ENCODE results near the gene PRRT1B.

Gene PRRT1B

DNA sequence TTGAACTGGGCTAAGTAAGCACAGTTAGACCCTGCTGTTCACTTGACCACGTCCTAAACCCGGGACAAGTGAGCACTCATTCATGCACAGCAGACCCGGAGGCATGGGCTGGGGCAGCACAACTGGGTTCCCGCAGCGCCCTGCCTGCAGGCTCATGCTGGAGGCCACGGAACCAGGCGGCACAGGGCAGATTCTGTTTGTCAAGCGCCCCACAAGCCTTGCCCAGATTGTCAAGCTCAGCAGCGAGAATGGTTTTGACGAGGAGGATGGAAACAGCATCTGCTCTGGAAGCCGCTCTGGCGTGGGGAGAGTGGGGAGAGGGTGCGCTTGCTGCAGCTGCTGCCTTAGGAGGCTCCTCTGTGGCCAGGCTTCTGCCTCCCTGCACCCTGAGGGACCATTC lies 32.7 kb downstream of the PRRT1B start:
- WGBS (ENCODE audit: extremely low coverage, insufficient coverage, insufficient read length), result no CpG with 5 or more reads among the region's 13 CpGs
- Histone ChIP-seq H4K8ac (ENCODE audit: low read depth, low read length) (no peak overlapping the region), H2BK120ac (ENCODE audit: insufficient read depth, low read length, poor library complexity) (no peak overlapping the region), H2BK12ac (ENCODE audit: low read length) (no peak overlapping the region), H3K79me2 (ENCODE audit: control insufficient read depth, insufficient read depth, low read length, poor library complexity) (no peaks in the 10 kb centered on the region), H3K4me3 (ENCODE audit: low read depth, low read length) (no peak overlapping the region), H3K4ac (ENCODE audit: low read depth, low read length) (no peak overlapping the region), H3K9ac (ENCODE audit: low read length) (no peak overlapping the region), H3K36me3 (ENCODE audit: control insufficient read depth in 1 of 2, insufficient read depth in 2 of 2, low read length in 2 of 2) (peaks cover 70% of the 10 kb centered on the region in 2 experiments), H4K12ac (ENCODE audit: low read depth, low read length) (no peak overlapping the region), H3K27me3 (ENCODE audit: insufficient read depth, low read length) (no peaks in the 10 kb centered on the region), H3K4me2 (ENCODE audit: low read length) (no peak overlapping the region), H3K14ac (ENCODE audit: low read length) (no peak overlapping the region), H2AFZ (ENCODE audit: insufficient read depth, low read length, poor library complexity) (no peak overlapping the region), H3K23ac (ENCODE audit: low read length) (no peak overlapping the region), H3K9me3 (ENCODE audit: insufficient read depth, low read depth, low read length) (no peaks in the 10 kb centered on the region), H3K79me1 (ENCODE audit: low read length) (no peaks in the 10 kb centered on the region), H2BK5ac (ENCODE audit: low read depth, low read length, poor library complexity) (no peak overlapping the region), H3K4me1 (ENCODE audit: control insufficient read depth in 1 of 2, insufficient read depth in 2 of 2, low read length in 2 of 2) (peaks cover 0 to 5% of the 10 kb centered on the region in 2 experiments), H3K18ac (ENCODE audit: low read length) (no peak overlapping the region), H2AK5ac (ENCODE audit: low read length) (no peak overlapping the region), H3K27ac (ENCODE audit: low read depth, low read length) (no peak overlapping the region), H4K91ac (ENCODE audit: low read depth, low read length) (no peak overlapping the region)
- DNase-seq, result no peak

- no peak overlapping the region for H3K9ac ChIP-seq (ENCODE audit: low read length)
- H2BK5ac ChIP-seq (ENCODE audit: low read depth, low read length, poor library complexity), result no peak overlapping the region
- DNase-seq, result no peak
- no peak overlapping the region for H3K14ac ChIP-seq (ENCODE audit: low read length)
- H3K4ac ChIP-seq (ENCODE audit: low read depth, low read length), result no peak overlapping the region
- no peak overlapping the region for H4K12ac ChIP-seq (ENCODE audit: low read depth, low read length)
- H3K79me2 ChIP-seq (ENCODE audit: control insufficient read depth, insufficient read depth, low read length, poor library complexity), result no peaks in the 10 kb centered on the region
- no peak overlapping the region for H2BK120ac ChIP-seq (ENCODE audit: insufficient read depth, low read length, poor library complexity)
- H3K18ac ChIP-seq (ENCODE audit: low read length), result no peak overlapping the region
- no peak overlapping the region for H3K4me2 ChIP-seq (ENCODE audit: low read length)
- no peak overlapping the region for H3K4me3 ChIP-seq (ENCODE audit: low read depth, low read length)
- no peak overlapping the region for H4K8ac ChIP-seq (ENCODE audit: low read depth, low read length)
- H2BK12ac ChIP-seq (ENCODE audit: low read length), result no peak overlapping the region
- WGBS (ENCODE audit: extremely low coverage, insufficient coverage, insufficient read length), result no CpG with 5 or more reads among the region's 26 CpGs
- H3K23ac ChIP-seq (ENCODE audit: low read length), result no peak overlapping the region
- H4K91ac ChIP-seq (ENCODE audit: low read depth, low read length), result no peak overlapping the region
- peaks cover 0 to 5% of the 10 kb centered on the region in 2 experiments for H3K4me1 ChIP-seq (ENCODE audit: control insufficient read depth in 1 of 2, insufficient read depth in 2 of 2, low read length in 2 of 2)
- no peaks in the 10 kb centered on the region for H3K27me3 ChIP-seq (ENCODE audit: insufficient read depth, low read length)
- no peak overlapping the region for H2AFZ ChIP-seq (ENCODE audit: insufficient read depth, low read length, poor library complexity)
- no peak overlapping the region for H3K27ac ChIP-seq (ENCODE audit: low read depth, low read length)
- H3K9me3 ChIP-seq (ENCODE audit: insufficient read depth, low read depth, low read length), result no peaks in the 10 kb centered on the region
- H3K79me1 ChIP-seq (ENCODE audit: low read length), result no peaks in the 10 kb centered on the region
- no peak overlapping the region for H2AK5ac ChIP-seq (ENCODE audit: low read length)
- H3K36me3 ChIP-seq (ENCODE audit: control insufficient read depth in 1 of 2, insufficient read depth in 2 of 2, low read length in 2 of 2), result peaks cover 75 to 77% of the 10 kb centered on the region in 2 experiments
These were observed 33.6 kb downstream of the PRRT1B start for GRCh38 chr9:131578731-131579504.

DNA sequence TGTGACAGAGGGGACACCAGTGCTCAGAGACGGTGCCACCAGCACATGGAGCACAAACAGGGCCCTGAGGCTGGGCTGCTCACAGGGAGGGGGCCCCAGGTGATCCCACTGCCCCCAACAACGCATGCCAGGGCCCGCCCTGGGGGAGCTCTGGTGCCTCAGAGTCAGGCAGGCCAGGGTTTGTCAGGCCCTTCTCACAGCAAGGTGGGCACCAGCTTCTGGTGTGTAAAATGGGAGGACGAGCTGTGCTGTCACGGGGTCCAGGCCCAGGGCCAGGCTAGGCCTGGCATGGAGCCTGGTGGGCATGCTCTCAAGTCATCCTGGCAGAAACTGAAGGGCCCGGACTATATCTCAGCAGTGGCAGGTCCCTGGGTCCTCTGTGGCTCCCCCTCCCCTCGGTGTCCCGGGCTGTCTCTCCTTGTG lies 34.5 kb downstream of the PRRT1B start:
- H3K23ac ChIP-seq (ENCODE audit: low read length), result no peak overlapping the region
- DNase-seq, result no peak
- peaks cover 0 to 5% of the 10 kb centered on the region in 2 experiments for H3K4me1 ChIP-seq (ENCODE audit: control insufficient read depth in 1 of 2, insufficient read depth in 2 of 2, low read length in 2 of 2)
- no peak overlapping the region for H4K12ac ChIP-seq (ENCODE audit: low read depth, low read length)
- no peaks in the 10 kb centered on the region for H3K79me1 ChIP-seq (ENCODE audit: low read length)
- no peak overlapping the region for H3K14ac ChIP-seq (ENCODE audit: low read length)
- H4K91ac ChIP-seq (ENCODE audit: low read depth, low read length), result no peak overlapping the region
- WGBS (ENCODE audit: extremely low coverage, insufficient coverage, insufficient read length), result no CpG with 5 or more reads among the region's 8 CpGs
- no peak overlapping the region for H4K8ac ChIP-seq (ENCODE audit: low read depth, low read length)
- H2AK5ac ChIP-seq (ENCODE audit: low read length), result no peak overlapping the region
- no peak overlapping the region for H3K4ac ChIP-seq (ENCODE audit: low read depth, low read length)
- H3K79me2 ChIP-seq (ENCODE audit: control insufficient read depth, insufficient read depth, low read length, poor library complexity), result no peaks in the 10 kb centered on the region
- H2BK12ac ChIP-seq (ENCODE audit: low read length), result no peak overlapping the region
- no peak overlapping the region for H3K27ac ChIP-seq (ENCODE audit: low read depth, low read length)
- no peak overlapping the region for H3K9ac ChIP-seq (ENCODE audit: low read length)
- no peak overlapping the region for H3K18ac ChIP-seq (ENCODE audit: low read length)
- H3K4me3 ChIP-seq (ENCODE audit: low read depth, low read length), result no peak overlapping the region
- H3K9me3 ChIP-seq (ENCODE audit: insufficient read depth, low read depth, low read length), result no peaks in the 10 kb centered on the region
- no peak overlapping the region for H2BK5ac ChIP-seq (ENCODE audit: low read depth, low read length, poor library complexity)
- H2BK120ac ChIP-seq (ENCODE audit: insufficient read depth, low read length, poor library complexity), result no peak overlapping the region
- H3K36me3 ChIP-seq (ENCODE audit: control insufficient read depth in 1 of 2, insufficient read depth in 2 of 2, low read length in 2 of 2), result peaks cover 83 to 85% of the 10 kb centered on the region in 2 experiments
- no peak overlapping the region for H2AFZ ChIP-seq (ENCODE audit: insufficient read depth, low read length, poor library complexity)
- no peaks in the 10 kb centered on the region for H3K27me3 ChIP-seq (ENCODE audit: insufficient read depth, low read length)
- H3K4me2 ChIP-seq (ENCODE audit: low read length), result no peak overlapping the region

GRCh38 chr9:131580358-131580757 lies 35.0 kb downstream of the PRRT1B start:
- H3K27ac ChIP-seq (ENCODE audit: low read depth, low read length), result no peak overlapping the region
- no peak overlapping the region for H2AFZ ChIP-seq (ENCODE audit: insufficient read depth, low read length, poor library complexity)
- H3K14ac ChIP-seq (ENCODE audit: low read length), result no peak overlapping the region
- H3K4me3 ChIP-seq (ENCODE audit: low read depth, low read length), result no peak overlapping the region
- H3K4me1 ChIP-seq (ENCODE audit: control insufficient read depth in 1 of 2, insufficient read depth in 2 of 2, low read length in 2 of 2), result peaks cover 0 to 5% of the 10 kb centered on the region in 2 experiments
- no peak overlapping the region for H3K23ac ChIP-seq (ENCODE audit: low read length)
- H3K36me3 ChIP-seq (ENCODE audit: control insufficient read depth in 1 of 2, insufficient read depth in 2 of 2, low read length in 2 of 2), result peaks cover 83 to 85% of the 10 kb centered on the region in 2 experiments
- no peak overlapping the region for H4K8ac ChIP-seq (ENCODE audit: low read depth, low read length)
- no peak overlapping the region for H2BK5ac ChIP-seq (ENCODE audit: low read depth, low read length, poor library complexity)
- DNase-seq, result no peak
- no peak overlapping the region for H2AK5ac ChIP-seq (ENCODE audit: low read length)
- H3K9me3 ChIP-seq (ENCODE audit: insufficient read depth, low read depth, low read length), result no peaks in the 10 kb centered on the region
- H3K79me2 ChIP-seq (ENCODE audit: control insufficient read depth, insufficient read depth, low read length, poor library complexity), result no peaks in the 10 kb centered on the region
- no peak overlapping the region for H3K4me2 ChIP-seq (ENCODE audit: low read length)
- no CpG with 5 or more reads among the region's 9 CpGs for WGBS (ENCODE audit: extremely low coverage, insufficient coverage, insufficient read length)
- H3K4ac ChIP-seq (ENCODE audit: low read depth, low read length), result no peak overlapping the region
- no peaks in the 10 kb centered on the region for H3K27me3 ChIP-seq (ENCODE audit: insufficient read depth, low read length)
- no peak overlapping the region for H2BK120ac ChIP-seq (ENCODE audit: insufficient read depth, low read length, poor library complexity)
- H4K91ac ChIP-seq (ENCODE audit: low read depth, low read length), result no peak overlapping the region
- no peaks in the 10 kb centered on the region for H3K79me1 ChIP-seq (ENCODE audit: low read length)
- H3K18ac ChIP-seq (ENCODE audit: low read length), result no peak overlapping the region
- no peak overlapping the region for H4K12ac ChIP-seq (ENCODE audit: low read depth, low read length)
- H2BK12ac ChIP-seq (ENCODE audit: low read length), result no peak overlapping the region
- no peak overlapping the region for H3K9ac ChIP-seq (ENCODE audit: low read length)

Data from trophoblast cell (in vitro differentiated cells and primary cell).